Muscle layer of colon (tissue), 2 donors: ENCODE results near the gene SETBP1.

Experiments used
- H3K27ac ChIP-seq: one replicate; pipeline ENCODE4 v1.7.0; 2013; ENCODE audit warnings: low read depth, mild to moderate bottlenecking, low read length, moderate library complexity
- H3K27me3 ChIP-seq, 2 donors: one replicate each; pipeline ENCODE4 v1.7.0; 2013; ENCODE audit warnings: low read length in 2 of 2, mild to moderate bottlenecking in 2 of 2; ENCODE audit not compliant: insufficient read depth in 2 of 2, control insufficient read depth in 1 of 2
- H3K36me3 ChIP-seq: one replicate; pipeline ENCODE4 v1.7.0; 2013; ENCODE audit warnings: mild to moderate bottlenecking, low read length; ENCODE audit not compliant: insufficient read depth
- H3K4me1 ChIP-seq: one replicate; pipeline ENCODE4 v1.7.0; 2013; ENCODE audit warnings: mild to moderate bottlenecking, low read length; ENCODE audit not compliant: insufficient read depth
- H3K4me3 ChIP-seq, 2 donors: one replicate each; pipeline ENCODE4 v1.7.0; 2013; ENCODE audit warnings: low read length in 2 of 2, low read depth in 1 of 2, mild to moderate bottlenecking in 1 of 2, moderate library complexity in 1 of 2
- H3K9ac ChIP-seq: one replicate; pipeline ENCODE4 v1.7.0; 2013; ENCODE audit warnings: low read length
- H3K9me3 ChIP-seq: one replicate; pipeline ENCODE4 v1.7.0; 2013; ENCODE audit warnings: mild to moderate bottlenecking, low read length
- donor health status: abdominal sarcoma.
- donor health status: Adenocarcinoma of cecum.

The SETBP1 gene

GRCh38 chr18:44748582-44748981 is 67.9 kb downstream of the SETBP1 start:
- Histone ChIP-seq H3K36me3 (no peaks in the 10 kb centered on the region), H3K27ac (no peak overlapping the region), H3K4me3 (no peak overlapping the region), H3K27me3 (no peaks in the 10 kb centered on the region), H3K4me1 (peaks cover 33% of the 10 kb centered on the region), H3K9me3 (no peaks in the 10 kb centered on the region), H3K9ac (no peak overlapping the region)

- Histone ChIP-seq H3K4me1 (peaks cover 23% of the 10 kb centered on the region), H3K9me3 (no peaks in the 10 kb centered on the region), H3K9ac (no peak overlapping the region), H3K27ac (no peak overlapping the region), H3K4me3 (no peak overlapping the region), H3K36me3 (no peaks in the 10 kb centered on the region), H3K27me3 (no peaks in the 10 kb centered on the region)
Measured at GRCh38 chr18:44750774-44751173, 70.1 kb downstream of the SETBP1 start.

GRCh38 chr18:44754567-44754966 is 73.9 kb downstream of the SETBP1 start:
- Histone ChIP-seq H3K27ac (no peak overlapping the region), H3K4me1 (peaks cover 19% of the 10 kb centered on the region), H3K36me3 (no peaks in the 10 kb centered on the region), H3K4me3 (no peak overlapping the region), H3K9me3 (no peaks in the 10 kb centered on the region), H3K9ac (no peak overlapping the region), H3K27me3 (no peaks in the 10 kb centered on the region)

DNA sequence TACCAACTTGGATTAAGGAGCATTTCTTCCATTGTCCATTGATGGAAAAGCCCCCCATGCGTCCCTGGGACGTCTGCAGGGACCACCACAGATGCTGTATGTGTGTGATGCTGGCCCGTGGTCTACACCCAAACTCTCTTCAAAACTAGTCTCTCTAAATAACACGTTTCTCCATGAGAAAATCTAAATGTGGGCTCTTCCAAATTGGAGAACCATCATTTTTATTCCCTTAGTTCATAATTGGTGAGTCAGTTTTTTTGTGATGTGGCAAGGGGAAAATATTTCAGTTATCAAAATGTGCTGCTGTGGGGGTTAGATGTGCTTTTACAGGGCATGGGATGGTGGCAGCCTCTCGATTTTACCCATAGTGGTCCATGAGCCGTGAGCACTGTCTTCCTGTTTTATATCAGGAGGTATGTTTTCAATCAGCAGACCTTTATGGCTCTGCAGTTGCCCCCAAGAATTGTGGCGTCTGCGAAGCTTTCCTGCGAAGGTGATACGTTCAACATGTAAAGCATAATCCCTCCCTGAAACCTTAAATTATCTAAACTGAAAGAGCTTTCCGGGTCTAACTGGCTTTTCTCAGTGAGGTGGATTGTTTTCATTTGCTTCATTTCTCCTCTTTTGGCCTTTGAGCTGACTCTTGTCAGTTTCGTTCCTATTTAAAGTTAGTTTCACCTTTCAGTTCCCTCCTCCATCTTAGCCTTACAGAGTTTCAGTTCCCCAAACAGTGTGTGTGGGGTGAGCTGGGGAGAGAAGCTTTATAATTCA is 78.4 kb downstream of the SETBP1 start:
- Histone ChIP-seq H3K9me3 (no peaks in the 10 kb centered on the region), H3K27me3 (no peaks in the 10 kb centered on the region), H3K9ac (peak overlapping the region; percentile 32), H3K4me3 (peak overlapping the region in 1 of 2 donors; percentile 20), H3K27ac (peak overlapping the region; percentile 74), H3K36me3 (no peaks in the 10 kb centered on the region), H3K4me1 (peaks cover 51% of the 10 kb centered on the region)

DNA sequence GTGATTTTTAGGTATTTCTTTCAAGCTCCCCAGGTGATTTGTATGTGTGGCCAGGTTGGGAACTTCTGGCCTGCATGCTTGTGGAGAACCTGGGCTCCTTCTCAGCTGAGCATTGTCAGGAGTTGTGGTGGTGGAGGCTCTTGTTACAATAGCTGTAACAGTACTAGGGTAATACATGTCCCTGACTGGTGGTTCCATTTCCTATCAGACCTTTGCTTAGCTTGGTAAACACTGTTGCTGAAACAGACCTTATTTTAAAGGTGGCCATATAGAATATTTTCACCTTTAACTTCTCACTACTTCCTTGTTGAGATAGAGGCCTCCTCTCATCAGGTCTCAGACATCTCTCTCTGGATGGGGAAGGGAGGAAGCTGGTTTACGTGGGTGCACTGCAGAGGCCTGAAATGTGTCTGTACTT is 79.2 kb downstream of the SETBP1 start:
- no peaks in the 10 kb centered on the region for H3K27me3 ChIP-seq
- H3K9me3 ChIP-seq, result no peaks in the 10 kb centered on the region
- H3K9ac ChIP-seq, result no peak overlapping the region
- H3K27ac ChIP-seq, result peak overlapping the region; percentile 74
- H3K36me3 ChIP-seq, result no peaks in the 10 kb centered on the region
- H3K4me3 ChIP-seq, result no peak overlapping the region
- peaks cover 56% of the 10 kb centered on the region for H3K4me1 ChIP-seq

DNA sequence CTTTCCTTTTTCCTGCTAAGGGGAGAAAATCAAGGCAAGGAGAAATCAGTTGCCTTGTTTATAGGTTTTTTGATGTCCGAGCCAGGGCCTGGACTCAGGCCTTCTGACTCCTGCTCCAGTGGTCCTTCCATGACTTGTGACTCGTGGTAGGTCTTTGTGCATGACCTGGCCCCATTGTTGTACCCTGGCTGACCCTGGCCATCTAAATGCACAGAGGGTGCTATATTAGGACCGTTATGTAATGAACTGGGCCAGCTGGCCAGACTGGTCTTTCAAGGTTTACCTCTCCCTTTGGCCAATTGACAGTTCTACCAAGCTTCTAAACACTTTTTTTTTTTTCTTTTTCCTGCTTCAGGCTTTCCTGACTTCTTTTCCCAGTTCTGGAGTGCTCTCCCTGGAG is 81.1 kb downstream of the SETBP1 start:
- H3K9me3 ChIP-seq, result no peaks in the 10 kb centered on the region
- no peak overlapping the region for H3K9ac ChIP-seq
- no peak overlapping the region for H3K4me3 ChIP-seq
- no peak overlapping the region for H3K27ac ChIP-seq
- H3K4me1 ChIP-seq, result peaks cover 66% of the 10 kb centered on the region
- H3K36me3 ChIP-seq, result no peaks in the 10 kb centered on the region
- H3K27me3 ChIP-seq, result no peaks in the 10 kb centered on the region

DNA sequence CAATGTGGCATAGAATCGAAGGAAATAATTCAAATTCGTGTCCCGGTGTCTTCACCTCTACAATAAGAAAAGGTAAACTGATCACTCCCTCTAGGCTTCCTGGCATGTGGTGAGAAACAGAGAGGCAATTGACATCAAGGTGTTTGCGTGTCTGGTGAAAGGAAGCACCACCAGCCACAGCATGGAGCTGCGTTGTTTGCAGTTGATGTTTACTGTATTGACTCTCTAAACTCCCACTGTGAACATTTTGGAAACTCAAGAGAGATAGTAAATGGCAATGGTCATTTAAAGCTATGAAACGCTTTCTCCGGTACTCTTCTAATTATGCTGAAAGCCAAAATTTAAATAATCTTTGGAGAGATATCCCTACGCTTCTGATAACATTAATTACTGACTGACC is 82.6 kb downstream of the SETBP1 start:
- Histone ChIP-seq H3K9me3 (no peaks in the 10 kb centered on the region), H3K9ac (no peak overlapping the region), H3K27me3 (no peaks in the 10 kb centered on the region), H3K4me3 (no peak overlapping the region), H3K4me1 (peaks cover 68% of the 10 kb centered on the region), H3K27ac (no peak overlapping the region), H3K36me3 (no peaks in the 10 kb centered on the region)

GRCh38 chr18:44764863-44765262 is 84.2 kb downstream of the SETBP1 start:
- Histone ChIP-seq H3K9me3 (no peaks in the 10 kb centered on the region), H3K4me1 (peaks cover 66% of the 10 kb centered on the region), H3K9ac (no peak overlapping the region), H3K36me3 (no peaks in the 10 kb centered on the region), H3K27me3 (no peaks in the 10 kb centered on the region), H3K4me3 (no peak overlapping the region), H3K27ac (peak overlapping the region; percentile 61)

DNA sequence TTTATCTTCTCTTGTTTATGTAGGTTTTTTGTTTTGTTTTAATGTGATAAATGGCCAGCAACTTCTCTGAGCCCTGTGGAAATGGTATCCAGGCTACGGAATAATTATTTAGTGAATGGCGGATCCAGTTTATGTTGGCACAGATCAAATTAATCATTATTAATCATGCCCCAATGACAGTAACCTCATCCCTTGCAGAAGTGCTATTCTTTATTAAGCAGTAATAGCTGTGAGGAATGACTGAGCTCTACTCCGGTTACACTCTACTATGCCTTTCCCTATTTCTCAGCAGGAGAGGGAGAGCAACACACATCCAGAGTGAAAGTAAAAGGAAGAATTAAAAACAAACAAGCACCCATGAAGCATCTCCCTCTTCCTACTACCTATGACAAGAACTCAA is 84.8 kb downstream of the SETBP1 start:
- Histone ChIP-seq H3K36me3 (no peaks in the 10 kb centered on the region), H3K9ac (no peak overlapping the region)

GRCh38 chr18:44766450-44766849 is 85.8 kb downstream of the SETBP1 start:
- Histone ChIP-seq H3K27ac (peak overlapping the region; percentile 35), H3K36me3 (no peaks in the 10 kb centered on the region), H3K9ac (no peak overlapping the region), H3K9me3 (no peaks in the 10 kb centered on the region), H3K4me3 (no peak overlapping the region), H3K27me3 (no peaks in the 10 kb centered on the region), H3K4me1 (peaks cover 71% of the 10 kb centered on the region)

More for the DNA sequence above, 84.8 kb downstream of the SETBP1 start:
- H3K4me1 ChIP-seq, result peaks cover 65% of the 10 kb centered on the region
- H3K27me3 ChIP-seq, result no peaks in the 10 kb centered on the region
- peak overlapping the region; percentile 61 for H3K27ac ChIP-seq
- no peak overlapping the region for H3K4me3 ChIP-seq
- H3K9me3 ChIP-seq, result no peaks in the 10 kb centered on the region

DNA sequence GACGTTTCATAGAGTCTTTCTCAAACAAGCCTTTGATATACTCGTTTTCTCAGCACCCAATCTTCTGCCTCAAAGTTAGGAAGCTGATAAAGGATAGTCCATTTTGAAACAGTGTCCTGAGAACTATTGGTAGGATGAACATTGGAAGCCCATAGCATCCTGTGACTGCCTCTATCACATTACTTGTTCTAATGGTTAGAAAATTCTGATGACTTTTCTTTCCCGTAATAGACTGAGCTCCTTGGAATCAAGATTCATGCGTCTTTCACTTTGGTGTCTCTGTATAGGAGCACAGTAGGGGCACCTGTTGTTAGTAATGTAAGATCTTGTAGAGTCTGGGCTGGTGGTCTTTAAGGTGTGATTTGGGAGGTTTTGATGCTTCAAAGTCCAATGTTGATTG is 87.1 kb downstream of the SETBP1 start:
- Histone ChIP-seq H3K36me3 (no peaks in the 10 kb centered on the region), H3K9me3 (no peaks in the 10 kb centered on the region), H3K9ac (no peak overlapping the region), H3K27me3 (no peaks in the 10 kb centered on the region), H3K4me1 (peaks cover 72% of the 10 kb centered on the region), H3K4me3 (no peak overlapping the region), H3K27ac (no peak overlapping the region)

GRCh38 chr18:44770641-44771040 is 90.0 kb downstream of the SETBP1 start:
- Histone ChIP-seq H3K9ac (no peak overlapping the region), H3K27ac (no peak overlapping the region), H3K36me3 (no peaks in the 10 kb centered on the region), H3K4me3 (no peak overlapping the region), H3K27me3 (no peaks in the 10 kb centered on the region), H3K4me1 (peaks cover 68% of the 10 kb centered on the region), H3K9me3 (no peaks in the 10 kb centered on the region)
